ENCODE data around the gene C19orf12.
A peak's percentile ranks its signal among the peaks of the same experiment; 100 is the strongest.

Gene C19orf12

GRCh38 chr19:29687244-29687896 lies 27.7 kb downstream of the C19orf12 start:
- ATAC-seq, result peak; percentile 74
- TF ChIP-seq CREB5 (CRISPR knock-in tag; IDR thresholded peaks at IDR 0.05; ENCODE audit: low read depth), result no peak
- no peak for TF ChIP-seq ISL1 (CRISPR knock-in tag; IDR thresholded peaks at IDR 0.05)
- TF ChIP-seq SNAI2 (CRISPR knock-in tag; IDR thresholded peaks at IDR 0.05), result no peak
- TF ChIP-seq RARB (CRISPR knock-in tag; IDR thresholded peaks at IDR 0.05), result no peak
- TF ChIP-seq CSDC2 (CRISPR knock-in tag; IDR thresholded peaks at IDR 0.05), result no peak
- TF ChIP-seq ESRRG (CRISPR knock-in tag; IDR thresholded peaks at IDR 0.05), result no peak
- TF ChIP-seq ZFP3 (CRISPR knock-in tag; IDR thresholded peaks at IDR 0.05), result no peak
- no peak for TF ChIP-seq TCF4 (CRISPR knock-in tag; IDR thresholded peaks at IDR 0.05; ENCODE audit: borderline replicate concordance)

- no peak for ATAC-seq
- TF ChIP-seq CSDC2 (CRISPR knock-in tag; IDR thresholded peaks at IDR 0.05) (no peak), TSHZ2 (CRISPR knock-in tag; IDR thresholded peaks at IDR 0.05) (no peak), SNAI2 (CRISPR knock-in tag; IDR thresholded peaks at IDR 0.05) (no peak), ZFP30 (CRISPR knock-in tag; IDR thresholded peaks at IDR 0.05) (no peak), RARB (CRISPR knock-in tag; IDR thresholded peaks at IDR 0.05) (no peak)
Measured at GRCh38 chr19:29686285-29686805, 28.7 kb downstream of the C19orf12 start.

GRCh38 chr19:29685326-29685725 lies 29.7 kb downstream of the C19orf12 start:
- TF ChIP-seq ZFP30 (CRISPR knock-in tag; IDR thresholded peaks at IDR 0.05) (no peak), POU6F1 (CRISPR knock-in tag; IDR thresholded peaks at IDR 0.05; ENCODE audit: borderline replicate concordance, low read depth) (no peak), ZNF565 (CRISPR knock-in tag; conservative IDR thresholded peaks at IDR 0.05; ENCODE audit: low read depth) (no peak), ISL1 (CRISPR knock-in tag; IDR thresholded peaks at IDR 0.05) (no peak), ZC3H10 (CRISPR knock-in tag; IDR thresholded peaks at IDR 0.05) (no peak), ZNF8 (CRISPR knock-in tag; IDR thresholded peaks at IDR 0.05) (no peak), SNAI2 (CRISPR knock-in tag; IDR thresholded peaks at IDR 0.05) (no peak), CSRNP3 (CRISPR knock-in tag; IDR thresholded peaks at IDR 0.05) (no peak), PATZ1 (CRISPR knock-in tag; IDR thresholded peaks at IDR 0.05; ENCODE audit: borderline replicate concordance) (no peak)
- no peak for ATAC-seq

GRCh38 chr19:29683009-29683408 lies 32.1 kb downstream of the C19orf12 start:
- TF ChIP-seq GLIS3 (CRISPR knock-in tag; IDR thresholded peaks at IDR 0.05) (no peak), ZNF565 (CRISPR knock-in tag; conservative IDR thresholded peaks at IDR 0.05; ENCODE audit: low read depth) (no peak), TSHZ2 (CRISPR knock-in tag; IDR thresholded peaks at IDR 0.05) (no peak), CREB5 (CRISPR knock-in tag; IDR thresholded peaks at IDR 0.05; ENCODE audit: low read depth) (no peak), RARB (CRISPR knock-in tag; IDR thresholded peaks at IDR 0.05) (no peak), PPARA (CRISPR knock-in tag; IDR thresholded peaks at IDR 0.05; ENCODE audit: borderline replicate concordance) (no peak), ZFP30 (CRISPR knock-in tag; IDR thresholded peaks at IDR 0.05) (no peak), ZNF8 (CRISPR knock-in tag; IDR thresholded peaks at IDR 0.05) (no peak)
- no peak for ATAC-seq

All from SK-N-SH treated with all-trans-retinoic acid at 6 μM for 48 hours (cell line).